Left ventricle myocardium inferior (tissue), 1 donor: Measurements from ENCODE around the gene NAA80. TPM values are rescaled to one million over a fixed set of nuclear protein-coding genes. Genes with fewer than 3 reads are reported as not detected.

ENCODE experiments used
- DNase-seq: peaks from one replicate; pipeline ENCODE4 v3.0.0-alpha.2; 2020
- H3K27ac ChIP-seq: fragments of 200-600 bp; replicated peaks from 2 replicates; pipeline ENCODE4 v1.8.0; 2021
- H3K27me3 ChIP-seq: fragments of 200-600 bp; 2 replicates; pipeline ENCODE4 v1.8.0; 2021; ENCODE audit warnings: low read depth
- H3K36me3 ChIP-seq: fragments of 200-600 bp; 2 replicates; pipeline ENCODE4 v1.8.0; 2021
- H3K4me1 ChIP-seq: fragments of 200-600 bp; 2 replicates; pipeline ENCODE4 v1.8.0; 2021
- H3K4me3 ChIP-seq: fragments of 200-600 bp; 2 replicates; pipeline ENCODE4 v1.8.0; 2021; ENCODE audit warnings: mild to moderate bottlenecking, moderate library complexity
- H3K9me3 ChIP-seq: fragments of 200-600 bp; replicated peaks from 2 replicates; pipeline ENCODE4 v1.8.0; 2021
- CTCF ChIP-seq: fragments of 200-600 bp; IDR thresholded peaks from 2 replicates; pipeline ENCODE4 v1.8.0; 2021; ENCODE audit warnings: antibody characterized with exemption, mild to moderate bottlenecking, borderline replicate concordance
- intact Hi-C: fragments of 100-400 bp; cut with micrococcal nuclease; formaldehyde crosslinking; loops from one replicate; pipeline ENCODE4 v1.11.0; 2022
- total RNA-seq: library from RNA; stranded (reverse); fragmentation: NEBNext Ultra II Directional; extraction: Animal tissue kit (Norgen Biotek cat#: 25700); gene quantifications from one replicate; pipeline ENCODE4 v1.2.1, GENCODE V29; 2021
- donor health status: DM: no; HTN: yes; CAD: no; lungs with severe emphysema.

Gene NAA80
- total RNA-seq, 1 donor from 2014 or later, result 5.3 TPM

DNA sequence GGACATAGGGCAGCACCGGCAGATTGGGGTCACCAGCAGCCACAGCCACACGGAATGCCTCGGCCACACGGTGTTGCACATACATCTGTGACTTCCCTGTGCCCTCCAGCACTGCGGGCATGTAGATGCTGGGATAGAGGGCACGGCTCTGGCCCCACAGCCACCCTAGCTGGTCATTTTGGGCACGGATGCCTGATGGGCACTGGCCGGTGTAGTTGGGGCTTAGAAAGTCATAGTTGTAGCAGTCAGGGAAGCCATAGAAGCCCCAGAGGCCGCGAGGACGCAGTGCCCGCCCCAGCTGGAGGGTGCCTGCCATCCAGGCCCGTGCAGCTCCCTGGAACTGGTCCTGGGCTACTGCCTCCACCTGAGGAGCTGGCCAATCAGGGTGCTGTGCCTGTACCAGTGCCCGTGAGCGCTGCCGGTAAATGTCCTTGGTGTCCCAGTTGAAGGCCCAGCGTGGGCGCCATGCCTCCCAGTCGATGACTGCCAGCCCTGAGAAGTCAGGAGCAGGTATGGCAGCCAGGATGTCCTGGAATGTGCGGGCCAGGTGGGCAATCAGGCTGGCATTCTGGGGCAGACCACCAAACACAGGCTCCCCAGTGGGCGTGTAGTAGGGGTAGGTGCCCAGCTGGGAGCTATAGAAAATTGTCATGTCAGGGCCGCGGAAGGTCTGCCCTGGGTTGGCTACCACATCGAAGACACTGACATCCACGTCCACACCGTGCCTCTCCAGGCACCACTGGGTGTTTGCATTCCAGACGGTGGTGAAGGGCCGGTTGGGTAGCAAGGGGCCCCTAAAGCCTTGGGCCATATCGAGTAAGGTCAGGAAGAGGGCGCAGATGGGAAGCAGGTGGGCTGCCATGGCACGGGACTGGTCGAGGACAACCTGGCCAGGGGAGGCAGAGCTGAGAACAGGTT lies 3.1 kb upstream of the NAA80 start:
- H3K27ac ChIP-seq, result peak overlapping the region; percentile 97
- no peaks in the 10 kb centered on the region for H3K9me3 ChIP-seq
- TF ChIP-seq CTCF, result no peak
- DNase-seq, result no peak
- intact Hi-C loops, result no loop called here
- H3K36me3 ChIP-seq, result peaks cover 12% of the 10 kb centered on the region
- H3K4me1 ChIP-seq, result peaks cover 58% of the 10 kb centered on the region
- H3K27me3 ChIP-seq, result no peaks in the 10 kb centered on the region
- H3K4me3 ChIP-seq, result peak overlapping the region; percentile 77

DNA sequence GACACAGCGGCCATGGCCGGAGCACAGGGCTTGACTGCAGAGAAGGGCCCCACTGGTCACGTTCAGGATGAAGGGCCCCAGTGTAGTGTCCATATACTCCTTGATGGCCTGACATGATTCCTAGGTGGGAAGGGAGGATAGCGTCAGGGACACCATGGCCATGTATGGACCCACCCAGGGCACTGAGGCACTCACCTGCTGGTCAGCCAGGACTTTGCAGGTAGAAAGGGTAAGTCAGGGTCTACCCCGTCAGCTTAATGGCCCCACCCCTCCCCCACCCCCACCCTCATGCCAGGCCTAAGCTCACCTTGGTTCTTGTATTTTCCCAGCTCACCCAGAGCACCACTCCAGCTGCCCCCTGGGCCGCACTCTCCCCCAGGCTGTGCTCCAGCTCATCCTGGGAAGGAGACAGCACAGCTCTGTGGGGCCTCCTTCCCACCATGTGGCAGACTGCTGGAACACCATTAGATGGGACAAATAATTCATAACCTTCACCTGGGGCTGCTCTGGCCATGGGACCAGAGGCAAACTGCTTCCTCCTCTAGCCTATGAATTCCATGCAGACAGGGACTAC lies 1.6 kb upstream of the NAA80 start:
- intact Hi-C loops, result no loop called here

DNA sequence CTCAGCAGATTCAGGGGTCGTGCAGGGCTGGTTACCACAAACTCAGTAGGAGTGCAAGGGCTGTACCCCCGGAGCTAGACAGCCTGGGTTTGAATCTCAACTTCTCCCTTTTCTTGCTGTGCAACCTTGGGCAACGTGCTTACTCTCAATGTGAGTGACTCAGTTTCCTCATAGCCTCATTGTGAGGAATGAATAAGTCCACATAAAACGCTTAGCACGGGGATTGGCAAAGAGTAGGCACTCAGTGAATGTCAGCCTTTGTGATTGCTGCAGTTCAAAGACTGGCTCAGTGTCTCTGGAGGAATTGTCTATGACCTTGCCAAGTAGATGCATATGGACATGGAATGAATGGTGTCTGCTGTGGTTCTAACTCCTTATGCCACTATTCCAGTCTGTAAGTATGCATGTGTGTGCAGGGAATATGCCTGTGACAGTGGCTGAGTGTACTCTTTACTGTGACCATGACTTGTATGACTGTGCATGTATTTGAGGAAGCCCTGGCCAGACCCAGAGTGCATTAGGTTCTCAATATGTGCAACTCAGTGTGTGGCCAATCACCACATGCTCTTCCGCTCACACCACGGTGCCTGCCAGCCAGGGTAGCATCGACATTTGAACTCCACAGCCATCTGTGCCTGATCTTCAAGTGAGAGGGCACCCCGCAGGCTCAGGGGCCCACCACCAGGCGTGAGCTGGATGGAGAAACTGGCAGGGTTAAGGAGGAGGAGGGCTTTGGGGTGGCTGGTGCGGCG lies 900 bp upstream of the NAA80 start:
- H3K4me1 ChIP-seq, result peaks cover 58% of the 10 kb centered on the region
- intact Hi-C loops, result no loop called here

More for the DNA sequence above, 1.6 kb upstream of the NAA80 start:
- Histone ChIP-seq H3K27me3 (no peaks in the 10 kb centered on the region), H3K4me1 (peaks cover 58% of the 10 kb centered on the region), H3K9me3 (no peaks in the 10 kb centered on the region), H3K36me3 (peaks cover 10% of the 10 kb centered on the region), H3K4me3 (peak overlapping the region; percentile 77), H3K27ac (peak overlapping the region; percentile 97)
- DNase-seq, result no peak
- TF ChIP-seq CTCF, result no peak

DNA sequence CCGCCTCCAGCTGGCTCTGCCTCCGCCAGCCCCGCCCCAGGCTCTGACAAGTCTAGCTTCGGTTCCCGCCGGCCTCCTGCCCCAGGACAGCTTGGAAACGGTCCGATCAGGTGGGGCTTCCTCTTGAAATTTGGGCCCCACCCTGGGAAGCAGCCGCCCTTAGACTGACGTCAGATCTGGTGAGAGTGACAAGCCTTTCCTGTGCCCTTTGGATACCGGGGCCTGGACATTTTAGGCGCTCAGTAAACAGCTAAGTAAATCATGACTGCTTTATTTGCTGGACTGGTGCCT lies 378 bp upstream of the NAA80 start:
- Histone ChIP-seq H3K4me3 (peak overlapping the region; percentile 77), H3K36me3 (peaks cover 10% of the 10 kb centered on the region), H3K9me3 (no peaks in the 10 kb centered on the region), H3K27ac (peak overlapping the region; percentile 97), H3K27me3 (no peaks in the 10 kb centered on the region), H3K4me1 (peaks cover 58% of the 10 kb centered on the region)
- no peak for TF ChIP-seq CTCF
- intact Hi-C loops, result no loop called here
- no peak for DNase-seq

More for the DNA sequence above, 900 bp upstream of the NAA80 start:
- peak; percentile 24 for DNase-seq
- Histone ChIP-seq H3K36me3 (peaks cover 10% of the 10 kb centered on the region), H3K27ac (peak overlapping the region; percentile 97), H3K27me3 (no peaks in the 10 kb centered on the region), H3K9me3 (no peaks in the 10 kb centered on the region), H3K4me3 (peak overlapping the region; percentile 77)
- no peak for TF ChIP-seq CTCF

GRCh38 chr3:50297896-50298725 lies 1.1 kb downstream of the NAA80 start:
- Histone ChIP-seq H3K4me1 (peaks cover 56% of the 10 kb centered on the region), H3K4me3 (peak overlapping the region; percentile 77), H3K27me3 (no peaks in the 10 kb centered on the region), H3K27ac (peak overlapping the region; percentile 97), H3K9me3 (no peaks in the 10 kb centered on the region), H3K36me3 (peaks cover 10% of the 10 kb centered on the region)
- peak; percentile 16 for DNase-seq
- peak; percentile 21 for TF ChIP-seq CTCF
- intact Hi-C loops, result no loop called here
